Esophagus squamous epithelium (tissue), 4 donors: ENCODE measurements around the gene GLRX.
"Not testable (repeated sequence)": the region's sequence is repeated elsewhere in the genome, so short reads cannot be mapped to it uniquely, and the experiment has no call there.

Experiments
- POLR2A ChIP-seq, 4 donors: fragments of 450-650 bp; IDR thresholded peaks; one replicate each; pipeline ENCODE4 v1.6.1; 2017; ENCODE audit warnings: antibody characterized with exemption in 4 of 4, mild to moderate bottlenecking in 4 of 4, moderate library complexity in 3 of 4
- TF ChIP-seq, protein P1 (sequence below), 6 experiments: fragments of 450-650 bp in 4 of 6; fragments of 200-600 bp in 2 of 6; sonication (generic) in 2 of 6; IDR thresholded peaks; one replicate each; pipeline ENCODE4 v1.5.1; 2016 to 2019; ENCODE audit warnings: antibody characterized with exemption in 6 of 6, mild to moderate bottlenecking in 4 of 6, moderate library complexity in 4 of 6

- TF ChIP-seq POLR2A (IDR thresholded peaks at IDR 0.05): not testable (repeated sequence)
- TF ChIP-seq, protein P1, sequence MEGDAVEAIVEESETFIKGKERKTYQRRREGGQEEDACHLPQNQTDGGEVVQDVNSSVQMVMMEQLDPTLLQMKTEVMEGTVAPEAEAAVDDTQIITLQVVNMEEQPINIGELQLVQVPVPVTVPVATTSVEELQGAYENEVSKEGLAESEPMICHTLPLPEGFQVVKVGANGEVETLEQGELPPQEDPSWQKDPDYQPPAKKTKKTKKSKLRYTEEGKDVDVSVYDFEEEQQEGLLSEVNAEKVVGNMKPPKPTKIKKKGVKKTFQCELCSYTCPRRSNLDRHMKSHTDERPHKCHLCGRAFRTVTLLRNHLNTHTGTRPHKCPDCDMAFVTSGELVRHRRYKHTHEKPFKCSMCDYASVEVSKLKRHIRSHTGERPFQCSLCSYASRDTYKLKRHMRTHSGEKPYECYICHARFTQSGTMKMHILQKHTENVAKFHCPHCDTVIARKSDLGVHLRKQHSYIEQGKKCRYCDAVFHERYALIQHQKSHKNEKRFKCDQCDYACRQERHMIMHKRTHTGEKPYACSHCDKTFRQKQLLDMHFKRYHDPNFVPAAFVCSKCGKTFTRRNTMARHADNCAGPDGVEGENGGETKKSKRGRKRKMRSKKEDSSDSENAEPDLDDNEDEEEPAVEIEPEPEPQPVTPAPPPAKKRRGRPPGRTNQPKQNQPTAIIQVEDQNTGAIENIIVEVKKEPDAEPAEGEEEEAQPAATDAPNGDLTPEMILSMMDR (IDR thresholded peaks at IDR 0.05): not testable (repeated sequence)
Observed at GRCh38 chr5:95813035-95813434, 9.5 kb downstream of the GLRX start.
